ENCODE data around the gene AUTS2. TPM values are rescaled to one million over a fixed set of nuclear protein-coding genes. Genes with fewer than 3 reads are reported as not detected.

Gene AUTS2
- total and polyA plus RNA-seq, 2 of the 8 experiments (the other 6 are each of a cell fraction or from before 2014, with no cell fraction given) = 25.9 to 101 TPM

DNA sequence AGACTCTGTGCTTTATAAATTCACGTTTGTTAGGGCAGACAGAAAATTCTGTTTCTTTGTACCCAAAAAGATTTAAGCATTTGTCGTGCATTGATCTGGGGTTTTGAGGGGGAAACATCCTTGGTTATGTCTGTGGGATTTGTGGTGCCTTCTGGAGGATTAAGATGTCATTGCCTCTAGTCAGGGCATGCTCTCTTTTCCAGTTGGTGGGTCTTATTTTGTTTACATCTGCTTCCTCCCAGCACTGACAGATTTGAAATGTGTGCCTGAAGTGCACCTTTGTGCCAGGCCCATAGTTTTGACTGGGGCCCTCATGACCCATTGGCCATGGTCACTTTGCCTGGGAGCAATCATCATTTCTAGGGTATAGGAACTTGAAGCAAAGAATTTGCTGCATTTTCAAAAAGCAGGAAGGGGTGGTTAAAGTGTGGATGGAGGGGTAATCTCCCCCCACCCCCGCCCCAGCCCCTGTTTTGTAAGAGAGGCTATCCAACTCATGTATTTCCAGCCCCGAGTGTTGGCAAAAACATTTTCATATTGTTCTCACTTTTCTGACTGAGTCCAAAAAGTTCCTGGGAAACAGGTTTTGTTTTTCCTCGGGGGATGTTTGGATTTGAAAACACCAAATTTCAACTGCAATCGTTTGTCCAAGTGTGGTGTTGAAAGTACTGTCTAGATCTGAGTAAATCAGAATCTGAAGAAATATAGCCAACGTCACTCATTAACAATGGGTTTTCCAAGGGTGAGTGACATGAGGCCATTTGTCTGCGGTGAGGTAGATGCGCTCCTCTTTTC lies 1145.5 kb downstream of the AUTS2 start:
- Histone ChIP-seq H2AFZ (ENCODE audit: low read length) (no peak overlapping the region), H2BK5ac (ENCODE audit: low read depth, low read length) (no peak overlapping the region), H4K8ac (ENCODE audit: extremely low read depth, insufficient read depth, low read length) (no peak overlapping the region), H3K9ac (replicated peaks in 1 of 4; ENCODE audit: extremely low read depth in 1 of 4, low read depth in 3 of 4, low read length in 3 of 4) (no peak overlapping the region), H4K20me1 (replicated peaks in 1 of 2; ENCODE audit: control insufficient read depth in 1 of 2, insufficient read depth in 2 of 2, low read length in 2 of 2) (peaks cover 31 to 35% of the 10 kb centered on the region in 2 experiments), H3K4me3 (ENCODE audit: extremely low read depth in 1 of 4, insufficient read depth in 2 of 4, low read depth in 3 of 4, low read length in 4 of 4) (no peak overlapping the region), H4K91ac (replicated peaks; ENCODE audit: insufficient read length, low read length) (no peak overlapping the region), H3K4me1 (replicated peaks in 1 of 4; ENCODE audit: control insufficient read depth in 3 of 4, insufficient read depth in 4 of 4, low read length in 3 of 4) (peaks cover 1 to 16% (median 4%) of the 10 kb centered on the region in 4 experiments; a peak in 3 of 7 replicates), H3K23ac (ENCODE audit: insufficient read length) (no peak overlapping the region), H3K4ac (replicated peaks; ENCODE audit: insufficient read length, low read depth, low read length) (no peak overlapping the region), H3K14ac (ENCODE audit: insufficient read length) (no peak overlapping the region), H3K36me3 (ENCODE audit: control insufficient read depth in 2 of 4, insufficient read depth in 4 of 4, low read length in 3 of 4) (peaks cover 0 to 2% (median 0%) of the 10 kb centered on the region in 4 experiments; a peak in 1 of 8 replicates), H3K4me2 (ENCODE audit: insufficient read depth in 1 of 2, low read depth in 2 of 2, low read length in 2 of 2) (no peak overlapping the region), H3K9me3 (ENCODE audit: insufficient read depth in 2 of 2, low read depth in 1 of 2, low read length in 1 of 2) (no peaks in the 10 kb centered on the region), H2BK15ac (ENCODE audit: low read length) (no peak overlapping the region), H3K18ac (ENCODE audit: extremely low read depth, low read length) (no peak overlapping the region), H3K56ac (replicated peaks; ENCODE audit: insufficient read length, low read depth, low read length) (no peak overlapping the region), H3K79me2 (ENCODE audit: control insufficient read depth in 1 of 2, insufficient read depth in 2 of 2, low read length in 2 of 2) (peaks cover 8 to 96% of the 10 kb centered on the region in 2 experiments; a peak in 3 of 4 replicates), H3K27me3 (replicated peaks in 1 of 4; ENCODE audit: control insufficient read depth in 3 of 4, extremely low read depth in 1 of 4, insufficient read depth in 3 of 4, low read length in 3 of 4) (no peaks in the 10 kb centered on the region), H2BK120ac (replicated peaks; ENCODE audit: low read depth, low read length) (no peak overlapping the region), H3K23me2 (ENCODE audit: low read depth, low read length) (no peaks in the 10 kb centered on the region), H3K79me1 (ENCODE audit: low read depth, low read length) (peaks cover 16% of the 10 kb centered on the region), H3K27ac (ENCODE audit: low read depth, low read length) (no peak overlapping the region), H4K5ac (ENCODE audit: insufficient read length, low read depth, low read length) (no peak overlapping the region), H2AK5ac (ENCODE audit: low read depth, low read length) (no peak overlapping the region), H2BK20ac (ENCODE audit: low read length) (no peak overlapping the region), H2BK12ac (ENCODE audit: low read depth, low read length) (no peak overlapping the region)
- 75% methylated on average over 9 of the region's 9 CpGs; no CpG with 5 or more reads in 1 of the 2 experiments for WGBS, 2 experiments (ENCODE audit: extremely low coverage in 1 of 2, insufficient coverage in 1 of 2, insufficient read length in 1 of 2, insufficient replicate concordance in 2 of 2, low coverage in 1 of 2, low lambda C conversion rate in 2 of 2, missing lambda C conversion rate in 1 of 2)
- FAIRE-seq = no peak
- no peak for DNase-seq (ENCODE audit: low read depth in 1 of 2, low spot score in 2 of 2)
- CTCF ChIA-PET (ENCODE audit: partially characterized antibody) = interaction anchor here (1.3 kb wide), 1 partner anchor 31 kb away, joined by 3 read pairs; no protein-coding TSS in a partner anchor
- TF ChIP-seq RXRA (IDR thresholded peaks at IDR 0.05; ENCODE audit: insufficient read depth, low read depth, low read length) (no peak), FOSL1 (IDR thresholded peaks at IDR 0.05; ENCODE audit: insufficient read depth, low read depth, low read length) (no peak), KDM1A (IDR thresholded peaks at IDR 0.05; ENCODE audit: borderline replicate concordance, low read length) (no peak), TEAD4 (IDR thresholded peaks at IDR 0.05; ENCODE audit: low read depth, low read length) (no peak), JUND (IDR thresholded peaks at IDR 0.05; ENCODE audit: low read length) (no peak), RFX5 (IDR thresholded peaks at IDR 0.05; ENCODE audit: borderline replicate concordance, low read depth, low read length) (no peak), SIN3A (conservative IDR thresholded peaks at IDR 0.05 in 1 of 2, IDR thresholded peaks at IDR 0.05 in 1 of 2; ENCODE audit: low read depth in 1 of 2, low read length in 2 of 2) (no peak), POLR2A (IDR thresholded peaks at IDR 0.05; ENCODE audit: control extremely low read depth in 1 of 2, low read depth in 2 of 2, low read length in 2 of 2) (no peak), SP1 (IDR thresholded peaks at IDR 0.05; ENCODE audit: low read depth, low read length) (no peak), CTBP2 (IDR thresholded peaks at IDR 0.05; ENCODE audit: borderline replicate concordance, insufficient read depth, insufficient read length, low read length) (no peak), BRCA1 (IDR thresholded peaks at IDR 0.05; ENCODE audit: low read depth, low read length) (no peak)
- TF ChIP-seq, protein P1, sequence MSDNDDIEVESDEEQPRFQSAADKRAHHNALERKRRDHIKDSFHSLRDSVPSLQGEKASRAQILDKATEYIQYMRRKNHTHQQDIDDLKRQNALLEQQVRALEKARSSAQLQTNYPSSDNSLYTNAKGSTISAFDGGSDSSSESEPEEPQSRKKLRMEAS (IDR thresholded peaks at IDR 0.05) = no peak
- POLR2A ChIA-PET (ENCODE audit: partially characterized antibody) = interaction anchor here (1.4 kb wide), 2 partner anchors 9 to 26 kb away, joined by 4 read pairs; no protein-coding TSS in a partner anchor
